NT2/D1 (cell line): ENCODE data around the gene IGFBP5.

Experiments
- DNase-seq: peaks from one replicate; pipeline ENCODE4 v3.0.0-alpha.2; 2011; ENCODE audit warnings: low read depth, low spot score
- H3K27me3 ChIP-seq: 2 replicates; pipeline ENCODE4 v1.6.0; 2011; ENCODE audit warnings: mild to moderate bottlenecking; ENCODE audit not compliant: insufficient read length, insufficient read depth
- H3K36me3 ChIP-seq: 2 replicates; pipeline ENCODE4 v1.6.1; 2011; ENCODE audit warnings: mild to moderate bottlenecking, low read length, mixed read lengths; ENCODE audit not compliant: insufficient read depth, insufficient read length
- H3K4me1 ChIP-seq: 2 replicates; pipeline ENCODE4 v1.5.1; 2011; ENCODE audit not compliant: insufficient read depth, insufficient read length
- H3K4me3 ChIP-seq: 2 replicates; pipeline ENCODE4 v1.5.1; 2011; ENCODE audit warnings: low read depth; ENCODE audit not compliant: insufficient read length
- H3K9ac ChIP-seq: 2 replicates; pipeline ENCODE4 v1.6.0; 2011; ENCODE audit warnings: low read depth; ENCODE audit not compliant: insufficient read length
- H3K9me3 ChIP-seq: 2 replicates; pipeline ENCODE4 v1.5.1; 2011; ENCODE audit warnings: mild to moderate bottlenecking, low read length; ENCODE audit not compliant: insufficient read depth
- SUZ12 ChIP-seq: IDR thresholded peaks from 2 replicates; pipeline ENCODE4 v1.6.1; 2011; ENCODE audit not compliant: insufficient read length, insufficient read depth; ENCODE audit errors: extremely low read depth
- YY1 ChIP-seq: IDR thresholded peaks from 2 replicates; pipeline ENCODE4 v1.6.1; 2011; ENCODE audit not compliant: insufficient read length, insufficient read depth
- ZNF274 ChIP-seq: IDR thresholded peaks from 2 replicates; pipeline ENCODE4 v1.6.1; 2011; ENCODE audit warnings: mild to moderate bottlenecking, low read depth, low read length

IGFBP5 gene

DNA sequence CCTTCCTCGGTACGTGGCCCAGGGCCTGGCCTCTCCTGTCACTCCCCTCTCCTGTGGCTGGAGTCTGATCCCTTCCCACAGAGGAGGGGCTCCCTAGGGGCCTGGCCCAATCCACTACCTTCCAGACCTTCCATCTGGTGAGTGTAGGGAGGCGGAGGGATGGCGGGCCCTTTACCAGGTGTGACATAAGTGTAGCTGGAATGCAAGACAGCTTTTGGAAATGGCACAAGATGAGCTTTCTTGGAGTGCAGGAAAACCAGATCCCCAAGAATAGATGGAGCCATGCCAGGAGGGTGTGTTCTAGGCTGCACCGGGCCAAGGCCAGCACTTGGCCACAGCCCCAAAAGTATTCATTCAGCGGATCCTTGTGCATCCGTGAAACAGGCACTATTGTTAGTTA, 30.1 kb downstream of the IGFBP5 start:
- no peak for DNase-seq
- TF ChIP-seq YY1 (no peak), ZNF274 (no peak), SUZ12 (no peak)
- no peak overlapping the region for H3K9ac ChIP-seq
- no peaks in the 10 kb centered on the region for H3K9me3 ChIP-seq
- no peaks in the 10 kb centered on the region for H3K27me3 ChIP-seq
- peaks cover 19% of the 10 kb centered on the region for H3K4me1 ChIP-seq
- H3K36me3 ChIP-seq: peaks cover 44% of the 10 kb centered on the region
- no peak overlapping the region for H3K4me3 ChIP-seq

- TF ChIP-seq SUZ12: no peak
- no peak for TF ChIP-seq YY1
- no peak for TF ChIP-seq ZNF274
- Histone ChIP-seq H3K4me3 (no peak overlapping the region), H3K36me3 (peaks cover 50% of the 10 kb centered on the region), H3K9ac (no peak overlapping the region), H3K9me3 (no peaks in the 10 kb centered on the region), H3K27me3 (no peaks in the 10 kb centered on the region), H3K4me1 (peaks cover 19% of the 10 kb centered on the region)
- no peak for DNase-seq
Measured at GRCh38 chr2:216664593-216665034, 30.7 kb downstream of the IGFBP5 start.

- Histone ChIP-seq H3K27me3 (no peaks in the 10 kb centered on the region), H3K36me3 (peaks cover 58% of the 10 kb centered on the region)
Measured at GRCh38 chr2:216663846-216664245, 31.5 kb downstream of the IGFBP5 start.

GRCh38 chr2:216663106-216663505, 32.2 kb downstream of the IGFBP5 start:
- Histone ChIP-seq H3K9me3 (no peaks in the 10 kb centered on the region), H3K36me3 (peaks cover 62% of the 10 kb centered on the region), H3K4me1 (peaks cover 19% of the 10 kb centered on the region), H3K4me3 (no peak overlapping the region), H3K27me3 (no peaks in the 10 kb centered on the region), H3K9ac (no peak overlapping the region)
- no peak for DNase-seq
- no peak for TF ChIP-seq ZNF274
- no peak for TF ChIP-seq YY1
- TF ChIP-seq SUZ12: no peak

More at GRCh38 chr2:216663846-216664245, 31.5 kb downstream of the IGFBP5 start:
- H3K4me1 ChIP-seq: peaks cover 19% of the 10 kb centered on the region
- no peak overlapping the region for H3K9ac ChIP-seq
- no peaks in the 10 kb centered on the region for H3K9me3 ChIP-seq
- no peak overlapping the region for H3K4me3 ChIP-seq
- TF ChIP-seq ZNF274 (no peak), SUZ12 (no peak), YY1 (no peak)
- no peak for DNase-seq

- Histone ChIP-seq H3K36me3 (peaks cover 72% of the 10 kb centered on the region), H3K9ac (no peak overlapping the region), H3K9me3 (no peaks in the 10 kb centered on the region), H3K4me3 (no peak overlapping the region), H3K27me3 (no peaks in the 10 kb centered on the region), H3K4me1 (peaks cover 20% of the 10 kb centered on the region)
- TF ChIP-seq YY1 (no peak), SUZ12 (no peak), ZNF274 (no peak)
- no peak for DNase-seq
Measured at GRCh38 chr2:216661639-216662375, 33.5 kb downstream of the IGFBP5 start.

- H3K4me3 ChIP-seq: no peak overlapping the region
- peaks cover 22% of the 10 kb centered on the region for H3K4me1 ChIP-seq
- TF ChIP-seq SUZ12 (no peak), ZNF274 (no peak), YY1 (no peak)
- H3K27me3 ChIP-seq: no peaks in the 10 kb centered on the region
- H3K9ac ChIP-seq: no peak overlapping the region
- peaks cover 80% of the 10 kb centered on the region for H3K36me3 ChIP-seq
- no peak for DNase-seq
- no peaks in the 10 kb centered on the region for H3K9me3 ChIP-seq
Measured at GRCh38 chr2:216661051-216661450, 34.3 kb downstream of the IGFBP5 start.

GRCh38 chr2:216660496-216660895, 34.9 kb downstream of the IGFBP5 start:
- no peaks in the 10 kb centered on the region for H3K9me3 ChIP-seq
- TF ChIP-seq SUZ12 (no peak), ZNF274 (no peak), YY1 (no peak)
- H3K27me3 ChIP-seq: no peaks in the 10 kb centered on the region
- no peak overlapping the region for H3K4me3 ChIP-seq
- DNase-seq: no peak
- peaks cover 21% of the 10 kb centered on the region for H3K4me1 ChIP-seq
- peaks cover 82% of the 10 kb centered on the region for H3K36me3 ChIP-seq
- no peak overlapping the region for H3K9ac ChIP-seq
